Right renal pelvis (tissue), 4 donors: Measurements from ENCODE around the gene STRIP2. TPM values are rescaled to one million over a fixed set of nuclear protein-coding genes. Genes with fewer than 3 reads are reported as not detected.
"Not testable (repeated sequence)": the region's sequence is repeated elsewhere in the genome, so short reads cannot be mapped to it uniquely, and the experiment has no call there.

Experiments
- DNase-seq, 4 donors: peaks; one replicate each; pipeline ENCODE4 v3.0.0-alpha.2; 2013; ENCODE audit warnings: low read depth in 4 of 4, low spot score in 3 of 4, missing footprints in 1 of 4
- polyA plus RNA-seq, 4 donors: library from polyadenylated mRNA; unstranded; fragments of 120-200 nt; gene quantifications; one replicate each; pipeline ENCODE4 v1.2.1, GENCODE V29; 2013; ENCODE audit not compliant: insufficient read length in 4 of 4

The STRIP2 gene
- polyA plus RNA-seq, 4 donors = 2.8 to 3.0 (median 2.9) TPM

DNA sequence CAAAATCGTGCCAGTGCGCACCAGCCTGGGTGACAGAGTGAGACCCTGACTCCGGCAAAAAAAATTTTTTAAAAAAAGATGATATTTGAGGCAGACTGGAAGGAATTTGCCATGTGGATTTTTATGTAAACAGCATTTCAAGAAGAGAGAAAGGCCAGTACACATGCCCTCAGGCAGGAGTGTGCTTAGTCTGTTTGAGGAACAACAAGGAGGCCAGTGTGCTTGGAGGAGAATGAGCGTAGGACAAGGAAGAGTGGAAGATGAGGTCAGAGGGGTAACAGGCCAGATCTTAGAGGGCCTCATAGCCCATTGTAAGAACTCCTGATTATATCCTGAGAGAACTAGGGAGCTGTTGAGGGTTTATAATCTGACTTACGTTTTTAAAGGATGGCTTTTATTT, 17.2 kb upstream of the STRIP2 start:
- no peak for DNase-seq

DNA sequence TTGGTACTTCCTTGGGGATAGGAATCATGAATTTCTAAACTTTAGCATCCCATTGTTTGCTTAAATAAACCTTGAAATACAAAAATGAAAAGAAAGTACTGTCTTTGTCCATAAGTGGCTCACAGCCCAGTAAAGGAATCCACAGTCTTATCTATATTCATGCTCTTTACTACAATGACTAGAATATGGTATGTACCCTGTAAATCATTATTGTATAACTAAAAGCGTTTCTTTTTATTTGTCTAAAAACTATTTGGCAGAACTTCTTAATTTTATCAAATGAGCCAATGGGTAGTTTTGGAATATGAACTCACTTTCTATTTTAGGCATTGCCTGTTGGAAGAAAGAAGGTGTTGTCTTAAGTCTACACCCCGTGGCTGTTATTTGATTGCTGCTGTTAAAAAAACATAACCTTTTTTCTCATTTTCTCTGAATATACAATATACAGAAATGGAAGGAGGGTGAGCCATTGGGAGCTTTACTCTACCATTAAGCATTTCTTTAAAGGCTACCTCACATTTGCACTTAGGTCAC, 12.4 kb upstream of the STRIP2 start:
- no peak for DNase-seq

DNA sequence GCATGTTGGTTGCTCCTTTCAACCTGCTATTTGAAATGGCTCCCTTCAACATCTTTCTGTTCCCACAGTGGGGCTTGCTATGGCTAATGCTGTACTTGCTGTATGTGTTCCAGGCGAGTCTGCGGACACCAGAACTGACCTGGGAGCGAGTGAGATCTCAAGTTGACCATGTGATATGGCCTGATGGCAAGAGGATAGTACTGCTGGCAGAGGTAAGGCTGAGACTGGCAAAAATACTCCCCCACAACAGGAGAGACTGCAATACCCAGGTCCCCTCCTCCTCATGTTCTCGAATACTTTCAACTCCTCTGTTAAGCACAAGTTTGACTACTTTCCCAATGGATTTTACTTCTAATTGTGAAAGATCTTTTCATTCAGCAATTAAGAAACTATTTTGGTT, 11.5 kb upstream of the STRIP2 start:
- no peak for DNase-seq

DNA sequence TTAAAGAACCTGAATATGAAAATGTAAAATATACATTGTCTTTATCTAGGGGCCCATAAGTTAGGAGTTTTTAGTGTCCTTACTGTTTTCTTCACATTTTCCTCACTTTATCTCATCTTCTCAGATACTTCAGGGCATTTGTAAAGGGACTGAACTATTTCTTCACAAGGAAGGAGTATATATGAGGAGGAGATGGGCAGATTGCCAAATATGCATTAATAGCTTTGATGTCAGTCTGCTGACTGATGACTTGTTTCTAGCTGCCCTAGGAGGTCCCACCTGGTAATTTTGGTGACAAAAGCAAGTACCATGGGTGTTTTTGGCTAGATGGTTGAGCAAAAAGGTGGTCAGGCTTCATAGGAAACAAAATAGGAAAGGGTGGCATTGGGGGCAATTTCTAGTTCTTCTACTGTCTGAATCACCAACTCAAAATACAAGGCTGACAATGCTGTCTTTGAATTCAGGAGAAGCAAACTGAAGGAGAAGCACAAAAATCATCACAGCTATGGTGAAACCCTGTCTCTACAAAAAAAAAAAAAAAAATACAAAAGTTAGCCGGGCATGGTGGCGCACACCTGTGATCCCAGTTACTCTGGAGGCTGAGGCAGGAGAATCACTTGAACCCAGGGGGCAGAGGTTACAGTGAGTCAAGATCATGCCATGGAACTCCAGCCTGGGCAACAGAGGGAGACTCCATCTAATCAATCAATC, 10.4 kb upstream of the STRIP2 start:
- DNase-seq = no peak

DNA sequence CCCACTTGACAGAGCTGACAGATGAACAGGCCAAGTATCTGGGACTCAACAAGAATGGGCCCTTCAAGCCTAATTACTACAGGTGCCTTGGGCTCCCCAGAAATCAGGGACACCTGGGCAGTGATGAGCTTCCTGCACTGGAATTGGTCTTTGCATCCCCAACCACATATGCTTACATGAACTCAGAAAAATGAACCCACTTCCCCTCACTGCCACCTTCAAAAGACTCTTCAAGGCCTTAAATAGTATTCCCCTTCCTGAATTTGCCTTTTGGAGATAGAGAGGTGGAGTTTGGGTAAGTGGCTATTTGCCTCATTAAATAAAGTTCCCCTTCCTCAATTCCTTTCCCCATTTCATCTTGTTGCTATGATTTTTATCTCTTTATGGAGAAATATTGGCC, 7.8 kb upstream of the STRIP2 start:
- DNase-seq = no peak

DNA sequence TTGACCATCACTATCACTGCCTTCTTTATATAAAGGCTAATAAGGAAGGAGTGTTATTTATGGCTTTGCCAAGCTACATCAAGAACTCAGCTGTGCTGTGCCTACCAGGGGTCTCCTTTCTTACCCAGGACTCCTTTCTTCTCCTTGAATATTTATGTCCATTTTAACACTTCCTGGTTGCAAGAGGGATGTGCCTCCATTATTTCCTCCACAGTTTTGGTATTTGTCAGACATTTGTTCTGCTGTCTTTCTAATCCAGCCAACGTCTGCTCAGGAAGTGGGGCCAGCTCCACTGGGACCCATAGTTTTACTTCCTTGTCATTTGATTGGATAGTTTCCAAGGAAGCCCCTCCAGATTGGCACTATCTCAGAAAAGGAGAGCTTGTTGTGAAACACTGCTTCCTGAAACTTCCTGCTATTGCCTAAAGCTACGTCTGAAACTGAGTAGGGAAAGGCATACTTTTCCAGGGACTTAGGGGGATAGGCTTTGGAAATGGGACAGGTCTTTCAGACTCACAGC, 6.6 kb upstream of the STRIP2 start:
- DNase-seq = no peak

DNA sequence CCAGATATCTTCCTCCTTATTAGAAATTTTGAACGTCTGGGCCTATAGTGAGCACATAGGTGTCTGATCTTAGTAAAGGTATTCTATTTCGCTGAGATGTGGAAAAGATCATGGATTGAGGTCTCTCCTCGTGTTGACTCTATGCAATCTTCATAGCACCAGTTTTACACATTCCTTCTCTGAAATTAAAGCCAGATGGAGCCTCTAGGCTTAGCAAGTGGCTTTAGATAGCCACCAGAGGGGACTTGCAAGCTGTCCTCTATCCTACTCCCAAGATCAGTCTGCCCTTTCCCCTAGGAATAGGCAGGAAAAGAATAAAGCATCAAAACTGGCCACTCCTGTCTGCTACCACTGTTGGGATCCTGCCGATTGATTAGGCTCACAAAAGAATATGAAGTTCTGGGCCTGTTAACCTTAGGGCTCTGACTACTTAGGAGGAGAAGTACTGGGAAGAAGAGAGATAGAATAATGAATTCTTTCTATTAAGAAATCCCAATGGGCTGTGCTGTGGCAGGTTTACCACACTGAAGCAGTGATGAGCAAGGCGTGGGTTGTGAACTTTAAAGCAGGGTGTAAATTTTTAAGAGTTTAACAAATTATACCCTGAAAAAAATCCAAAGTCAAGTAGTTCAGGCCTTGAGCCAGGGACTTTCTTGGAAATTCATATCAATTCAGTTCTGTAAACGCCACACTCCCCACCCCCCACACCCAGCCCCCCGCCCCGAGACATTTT, 2.2 kb upstream of the STRIP2 start:
- no peak for DNase-seq

DNA sequence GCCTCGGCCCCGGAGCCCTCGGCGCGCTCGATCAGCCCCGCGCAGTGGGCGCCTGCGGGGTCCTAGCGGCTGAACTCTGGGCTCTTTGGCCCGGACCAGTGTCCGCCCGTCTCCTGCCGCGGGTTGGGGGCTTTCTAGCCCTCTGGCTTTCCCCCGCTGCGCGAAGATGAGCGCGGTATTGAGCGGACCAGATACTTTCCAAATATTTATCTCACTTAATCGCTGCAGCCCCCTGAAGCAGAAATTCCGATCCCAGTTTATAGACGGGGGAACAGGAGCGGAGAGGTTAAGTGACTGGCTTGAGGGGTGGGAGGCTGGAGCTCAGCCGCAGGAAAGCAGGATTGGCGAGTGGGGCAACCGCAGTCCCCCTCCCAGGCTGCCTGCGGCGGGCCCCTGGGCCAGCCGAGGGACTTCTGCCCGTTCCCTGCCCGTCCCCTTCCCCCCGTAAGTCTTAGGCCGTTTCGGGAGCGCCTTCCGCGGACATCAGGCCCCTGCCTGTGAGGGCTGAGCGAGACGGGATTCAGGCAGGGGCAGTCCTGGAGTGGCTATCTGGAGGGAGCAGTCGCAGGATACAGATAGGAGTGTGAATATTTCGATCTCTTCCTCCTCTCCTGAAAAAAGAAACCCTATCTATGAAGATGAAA, 565 bp downstream of the STRIP2 start:
- peak in 3 of 4 donors; percentile 4 to 21 (median 10) for DNase-seq

DNA sequence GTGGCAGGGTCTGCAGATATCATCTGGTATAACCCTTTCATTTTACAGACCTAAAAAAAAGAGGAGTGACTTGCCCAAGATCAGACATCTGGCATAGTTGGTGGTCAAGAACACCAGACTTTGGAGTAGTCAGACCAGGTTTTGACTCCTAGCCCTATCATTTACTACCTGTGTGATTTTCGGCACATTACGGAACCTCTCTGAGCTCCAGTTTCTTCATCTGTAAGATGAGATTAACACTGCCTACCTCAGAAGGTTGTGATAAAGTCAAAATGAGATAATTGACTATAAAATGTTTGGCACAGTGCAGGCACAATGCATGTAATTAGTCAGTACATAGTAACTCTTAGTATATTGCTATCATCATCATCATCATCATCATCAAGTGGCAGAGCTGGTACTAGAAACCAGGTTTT, 1.2 kb downstream of the STRIP2 start:
- DNase-seq = no peak

DNA sequence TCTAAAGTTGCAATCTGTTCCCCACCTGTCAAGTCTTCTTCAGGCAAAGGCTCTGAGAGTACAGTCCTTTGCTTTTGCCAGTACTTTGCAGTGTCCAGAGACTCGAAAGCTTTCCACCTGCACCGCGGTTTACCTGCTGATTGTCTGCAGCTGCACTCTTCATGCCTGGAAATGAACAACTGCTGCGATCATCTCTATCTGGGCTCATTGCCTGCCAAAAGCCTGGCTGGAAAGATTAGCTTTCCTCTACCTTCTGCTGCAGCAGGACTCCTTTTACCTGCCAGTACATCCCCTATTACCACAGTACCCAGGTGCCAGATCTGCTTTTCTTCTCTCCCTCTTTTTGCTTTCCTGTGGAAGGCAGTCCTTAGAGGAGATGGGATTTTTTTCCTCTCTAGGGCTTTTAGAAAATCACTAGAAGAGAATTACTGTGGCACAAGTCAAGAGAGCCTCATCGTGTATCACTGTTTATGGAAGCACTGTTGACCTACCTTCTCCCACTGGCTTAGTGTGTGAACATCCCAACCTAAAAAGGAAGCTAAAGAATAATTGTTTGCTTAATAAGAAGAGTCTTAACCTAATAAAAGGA, 2.2 kb downstream of the STRIP2 start:
- DNase-seq = no peak

DNA sequence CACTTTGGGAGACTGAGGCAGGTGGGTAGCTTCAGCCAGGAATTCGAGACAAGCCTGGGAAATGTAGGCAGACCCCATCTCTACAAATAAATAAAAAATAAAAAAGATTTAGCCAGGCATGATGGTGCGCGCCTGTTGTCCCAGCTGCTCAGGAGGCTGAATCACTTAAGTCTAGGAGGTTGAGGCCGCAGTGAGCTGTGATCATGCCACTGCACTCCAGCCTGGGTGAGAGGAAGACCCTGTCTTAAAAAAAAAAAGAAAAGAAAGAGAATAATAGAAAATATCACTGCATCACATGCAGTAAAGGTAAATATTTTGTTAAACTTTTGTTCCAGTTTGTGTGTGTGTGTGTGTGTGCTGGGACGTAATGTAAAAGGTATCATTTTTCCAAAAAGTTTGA, 3.0 kb downstream of the STRIP2 start:
- no peak for DNase-seq

DNA sequence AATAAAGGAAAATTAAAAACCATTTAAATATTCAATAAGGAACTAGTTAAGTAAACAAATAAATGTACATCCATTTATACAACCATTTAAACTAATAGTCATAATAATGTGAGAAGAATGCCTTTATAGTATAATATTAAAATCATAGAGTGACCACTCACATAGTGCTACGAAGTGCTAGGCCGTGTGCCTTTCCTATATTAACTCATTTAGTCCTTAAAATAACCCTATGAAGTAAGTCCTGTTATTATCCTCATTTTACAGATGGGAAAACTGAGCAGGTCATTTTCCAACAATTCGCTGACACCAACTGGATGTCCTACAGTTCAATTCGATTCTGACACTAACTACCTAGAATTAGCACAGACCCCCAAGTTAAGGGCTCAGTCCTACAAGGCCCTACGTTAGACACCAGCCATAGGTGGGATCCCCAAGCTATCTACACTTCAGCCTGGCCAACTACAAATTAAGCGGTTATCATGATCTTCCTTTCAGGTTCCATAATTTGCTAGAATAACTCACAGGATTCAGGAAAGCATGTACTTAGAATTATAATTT, 4.1 kb downstream of the STRIP2 start:
- DNase-seq = no peak

DNA sequence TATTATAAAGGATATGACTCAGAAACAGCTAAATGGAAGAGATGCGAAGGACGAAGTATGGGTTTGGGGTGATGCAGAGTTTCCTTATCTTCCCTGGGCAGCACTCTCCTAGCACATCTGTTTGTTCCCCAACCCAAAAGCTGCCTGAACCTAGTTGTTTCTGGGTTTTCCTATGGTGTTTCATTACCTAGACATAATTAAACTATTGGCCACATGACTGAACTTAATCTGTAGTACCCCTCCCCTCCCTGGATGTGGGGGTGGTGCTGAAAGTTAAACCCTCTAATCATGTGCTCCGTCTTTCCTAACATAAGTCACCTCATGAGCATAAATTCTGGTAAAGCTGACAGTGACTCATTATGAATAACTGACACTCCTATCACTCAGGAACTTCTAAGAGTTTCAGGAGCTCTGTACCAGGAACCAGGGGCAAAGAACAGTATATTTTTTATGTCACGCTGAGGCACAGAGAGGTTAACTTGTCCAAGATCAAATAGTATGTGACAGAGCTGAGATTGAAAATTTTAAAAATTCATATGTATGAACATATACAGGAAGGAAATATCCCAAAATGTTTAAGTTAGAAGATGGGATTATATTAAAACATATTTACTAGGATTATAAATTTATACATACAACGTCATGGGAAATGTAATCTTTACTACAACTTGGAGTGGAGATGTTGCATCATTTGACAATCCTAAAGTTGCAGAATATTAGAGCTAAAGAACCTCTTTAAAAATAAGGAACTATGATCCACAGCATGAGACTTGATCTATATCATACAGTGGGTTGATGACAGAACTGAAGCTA, 4.8 kb downstream of the STRIP2 start:
- DNase-seq = no peak

DNA sequence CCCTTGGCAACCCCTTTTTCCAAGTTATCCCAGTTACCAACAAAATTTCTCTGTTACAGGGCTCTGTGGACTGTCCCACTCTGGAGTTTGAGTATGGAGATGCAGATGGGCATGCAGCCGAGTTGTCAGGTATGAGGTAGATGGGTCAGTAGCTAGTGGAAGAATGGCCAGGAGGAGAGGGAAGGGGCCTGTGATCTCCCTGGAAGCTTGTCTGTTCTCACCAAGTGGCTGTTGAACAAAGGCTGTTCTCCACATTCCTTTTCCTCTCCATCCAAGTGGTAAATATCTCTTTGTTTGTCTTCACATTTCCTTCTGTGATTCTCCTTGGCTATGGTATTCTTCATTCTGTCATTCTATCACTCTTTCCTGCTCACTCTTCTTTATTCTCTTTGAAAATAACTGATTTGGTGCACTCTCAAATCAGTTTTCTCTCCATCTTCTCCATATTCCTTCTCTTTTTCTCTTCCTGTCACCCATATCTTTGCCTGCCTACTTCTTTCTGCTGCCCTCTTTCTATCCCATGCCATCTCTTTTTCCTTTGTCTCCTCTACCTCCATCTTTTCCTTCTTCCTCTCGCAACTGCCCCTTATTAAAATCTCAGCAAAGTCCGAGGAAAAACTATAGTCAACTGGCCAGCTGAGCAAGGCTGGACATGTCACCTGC, 5.9 kb downstream of the STRIP2 start:
- DNase-seq = no peak

DNA sequence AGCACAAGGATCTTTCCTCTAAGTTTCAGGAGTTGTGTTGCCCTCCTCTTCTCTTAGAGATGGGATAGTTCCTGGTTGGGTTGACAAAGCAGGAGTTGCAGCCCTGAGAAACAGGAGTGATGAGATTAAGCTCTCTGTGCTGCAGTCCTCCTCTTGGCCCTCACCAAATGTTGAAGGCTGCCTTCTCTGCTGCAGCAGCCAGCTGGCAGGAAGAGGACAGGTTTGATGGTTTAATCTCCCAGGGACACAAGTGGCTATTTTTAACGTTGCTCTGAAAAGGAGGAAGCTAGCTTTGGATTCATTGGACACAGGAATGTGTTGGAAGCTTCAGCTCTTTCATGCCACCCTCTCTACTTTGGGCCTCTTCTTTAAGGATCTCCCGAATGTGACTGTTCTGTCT, 9.4 kb downstream of the STRIP2 start:
- no peak for DNase-seq

DNA sequence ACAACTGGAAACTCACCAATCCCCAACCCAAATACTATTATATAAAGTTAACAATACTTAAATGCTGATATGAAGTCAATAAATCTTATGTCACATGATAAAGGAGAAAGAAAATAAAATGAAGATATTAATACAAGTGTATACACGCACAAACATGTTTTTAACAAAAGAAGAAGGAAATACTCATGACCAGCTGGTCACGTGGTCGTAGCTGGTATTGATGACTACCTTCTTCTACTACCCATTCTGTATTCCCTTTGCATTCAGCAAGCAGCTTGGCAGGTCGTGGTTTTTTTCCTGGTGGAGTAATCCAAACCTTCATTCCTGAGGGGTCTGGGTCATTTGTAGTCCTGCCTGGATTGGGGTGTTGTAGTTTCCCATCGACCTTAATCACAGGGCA, 10.5 kb downstream of the STRIP2 start:
- DNase-seq = not testable (repeated sequence)

DNA sequence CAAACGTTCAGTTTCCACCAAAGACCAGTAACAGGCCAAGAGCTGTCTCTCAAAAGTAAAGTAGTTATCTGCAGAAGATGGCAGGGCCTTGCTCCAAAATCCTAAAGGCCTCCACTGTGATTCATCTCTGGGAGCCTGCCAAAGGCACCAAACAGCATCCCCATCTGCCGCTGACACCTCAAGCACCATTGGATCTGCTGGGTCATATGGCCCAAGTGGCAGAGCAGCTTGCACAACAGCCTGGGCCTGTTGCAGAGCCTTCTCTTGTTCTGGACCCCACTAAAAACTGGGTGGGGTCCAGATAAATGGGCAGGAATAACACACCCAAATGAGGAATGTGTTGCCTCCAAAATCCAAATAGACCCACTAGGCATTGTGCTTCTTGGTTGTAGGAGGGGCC, 12.7 kb downstream of the STRIP2 start:
- DNase-seq = not testable (repeated sequence)

DNA sequence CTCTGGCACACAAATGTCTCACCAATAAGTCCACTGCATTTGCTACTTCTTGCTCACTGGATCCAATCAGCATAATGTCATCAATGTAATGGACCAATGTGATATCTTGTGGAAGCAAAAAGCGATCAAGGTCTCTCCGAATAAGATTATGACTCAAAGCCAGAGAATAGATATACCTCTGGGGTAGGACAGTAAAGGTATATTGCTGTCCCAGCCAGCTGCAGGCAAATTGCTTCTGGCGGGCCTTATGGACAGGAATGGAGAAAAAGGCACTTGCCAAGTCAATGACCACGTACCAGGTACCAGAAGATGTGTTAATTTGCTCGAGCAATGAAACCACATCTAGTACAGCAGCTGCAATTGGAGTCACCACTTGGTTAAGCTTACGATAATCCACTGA, 13.2 kb downstream of the STRIP2 start:
- not testable (repeated sequence) for DNase-seq

DNA sequence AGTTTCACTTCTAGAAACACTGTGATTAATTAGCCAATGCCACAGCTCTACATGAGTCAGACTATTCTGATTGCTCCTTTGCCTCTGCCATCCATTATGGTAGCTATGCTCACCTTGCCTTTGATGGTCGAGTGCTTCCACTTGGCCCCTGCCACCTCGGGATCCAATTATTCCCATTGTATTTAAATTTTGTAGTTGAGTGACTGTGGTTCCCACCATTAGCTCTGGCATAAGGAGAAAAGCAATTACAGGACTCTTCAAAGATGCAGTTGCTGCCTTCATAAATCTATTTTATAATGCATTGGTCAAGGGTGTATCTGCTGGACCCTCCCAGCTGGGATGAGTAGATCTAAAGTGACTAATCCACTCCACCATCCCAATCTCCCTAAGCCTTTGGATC, 14.4 kb downstream of the STRIP2 start:
- DNase-seq = not testable (repeated sequence)
